HG03432 (cell line): ENCODE results near the gene NMRAL1.
A peak's percentile ranks its signal among the peaks of the same experiment; 100 is the strongest.

Experiments
- ATAC-seq: cut with Tn5 transposase; IDR thresholded peaks from one replicate; pipeline ENCODE4 v1.9.1; 2021; ENCODE audit warnings: mild to moderate bottlenecking, moderate library complexity; ENCODE audit not compliant: unreplicated experiment

The NMRAL1 gene

GRCh38 chr16:4505356-4506147 is 31.1 kb upstream of the NMRAL1 start:
- peak; percentile 73 for ATAC-seq

- no peak for ATAC-seq
These were observed 26.6 kb upstream of the NMRAL1 start for GRCh38 chr16:4501071-4501478.

DNA sequence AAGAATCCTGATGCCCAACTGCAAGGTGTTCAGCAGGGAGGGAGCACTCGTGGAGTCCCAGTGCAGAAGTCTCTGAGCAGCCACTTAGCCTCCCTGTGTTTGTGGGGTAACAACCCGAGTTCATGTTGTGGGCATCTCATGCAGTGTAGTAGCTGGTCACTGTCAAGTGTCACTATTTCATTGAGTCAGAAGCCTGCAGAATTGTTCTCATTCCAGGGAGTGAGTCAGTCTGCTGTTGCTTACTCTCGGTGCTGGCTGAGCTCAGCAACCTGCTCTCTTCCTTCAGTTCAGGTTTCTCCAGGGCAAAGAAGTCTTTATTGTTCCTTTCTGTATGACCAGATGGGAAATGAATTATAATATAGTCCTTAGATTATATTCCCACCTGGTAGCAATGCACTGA is 25.8 kb upstream of the NMRAL1 start:
- ATAC-seq, result no peak

DNA sequence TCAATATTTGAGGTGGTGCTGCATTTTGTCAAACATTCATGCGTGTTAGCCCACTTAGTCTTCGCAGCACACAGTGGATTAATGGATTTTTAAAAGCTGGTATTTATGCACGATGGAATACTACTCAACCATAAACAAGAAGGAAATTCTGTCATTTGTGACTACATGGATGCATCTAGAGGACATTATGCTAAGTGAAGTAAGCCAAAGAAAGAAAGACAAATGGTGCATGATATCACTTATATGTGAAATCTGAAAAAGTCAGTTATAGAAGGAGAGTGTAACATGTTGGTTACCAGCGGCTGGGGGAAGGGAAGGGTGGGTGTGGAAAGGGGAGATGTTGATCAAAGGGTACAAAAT is 24.8 kb upstream of the NMRAL1 start:
- ATAC-seq, result no peak

DNA sequence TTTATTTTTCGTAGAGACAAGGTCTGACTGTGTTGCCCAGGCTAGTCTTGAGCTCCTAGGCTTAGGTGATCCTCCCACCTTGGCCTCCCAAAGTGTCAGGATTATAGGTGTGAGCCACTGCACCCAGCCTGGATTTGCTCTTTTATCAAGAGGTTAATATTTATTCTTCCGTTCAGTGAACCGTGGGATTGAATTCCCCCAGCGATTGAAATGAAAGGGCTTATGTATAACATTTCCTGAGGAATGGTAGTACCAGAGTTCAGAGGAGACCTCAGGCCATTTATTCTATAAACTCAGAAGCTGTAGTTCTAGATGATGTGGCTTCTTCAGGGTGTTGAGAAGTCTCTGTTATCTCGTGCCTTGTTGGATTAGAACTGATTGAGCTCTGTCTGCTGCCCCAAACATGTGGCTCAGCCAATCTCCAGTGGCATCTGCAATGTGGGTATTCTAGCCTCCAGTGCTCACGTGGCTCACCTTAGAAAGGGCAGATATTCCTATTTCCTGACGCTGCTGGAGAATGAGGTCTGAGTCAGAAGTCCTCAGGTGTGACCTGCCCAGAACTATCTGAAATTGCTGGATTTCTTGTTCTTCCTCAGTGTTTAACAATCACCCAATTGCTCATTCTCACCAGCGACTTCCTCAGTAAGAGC is 24.2 kb upstream of the NMRAL1 start:
- ATAC-seq, result no peak

DNA sequence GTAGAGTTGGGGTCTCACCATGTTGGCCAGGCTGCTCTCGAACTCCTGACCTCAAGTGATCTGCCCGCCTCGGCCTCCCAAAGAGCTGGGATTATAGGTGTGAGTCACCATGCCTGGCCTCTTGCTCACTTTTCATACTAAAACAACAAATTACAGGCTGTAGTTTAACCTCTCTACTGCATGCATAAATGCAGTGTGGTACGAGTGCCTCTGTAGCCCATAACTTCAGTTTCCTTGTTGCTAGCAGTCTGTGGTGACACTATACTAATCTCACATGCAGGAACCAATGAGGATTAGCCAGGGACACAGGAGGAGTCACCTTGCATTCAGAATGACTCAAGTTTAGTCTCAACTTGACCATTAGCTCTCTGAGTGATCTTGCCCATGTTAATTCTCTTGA is 21.9 kb upstream of the NMRAL1 start:
- ATAC-seq, result no peak

DNA sequence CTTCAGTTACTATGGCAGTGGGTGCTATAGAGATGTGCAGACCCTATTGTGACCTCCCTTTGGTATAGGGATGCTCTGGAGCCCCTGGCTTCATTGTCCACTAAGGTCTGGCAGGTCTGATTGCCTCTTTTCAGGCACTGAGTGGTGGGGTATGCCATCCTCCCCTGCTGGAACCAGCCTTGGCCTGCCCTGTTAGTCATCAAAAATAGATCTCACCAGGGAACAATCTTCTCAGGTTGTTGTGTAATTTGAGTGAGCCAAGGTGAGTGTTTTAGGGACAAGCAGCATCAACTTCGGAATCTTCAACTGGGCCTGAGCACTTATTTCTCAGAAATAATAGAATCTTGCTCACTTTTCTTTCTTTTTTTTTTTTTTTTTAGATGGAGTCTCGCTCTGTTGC is 21.3 kb upstream of the NMRAL1 start:
- no peak for ATAC-seq

GRCh38 chr16:4494746-4495490 is 20.5 kb upstream of the NMRAL1 start:
- ATAC-seq, result no peak

DNA sequence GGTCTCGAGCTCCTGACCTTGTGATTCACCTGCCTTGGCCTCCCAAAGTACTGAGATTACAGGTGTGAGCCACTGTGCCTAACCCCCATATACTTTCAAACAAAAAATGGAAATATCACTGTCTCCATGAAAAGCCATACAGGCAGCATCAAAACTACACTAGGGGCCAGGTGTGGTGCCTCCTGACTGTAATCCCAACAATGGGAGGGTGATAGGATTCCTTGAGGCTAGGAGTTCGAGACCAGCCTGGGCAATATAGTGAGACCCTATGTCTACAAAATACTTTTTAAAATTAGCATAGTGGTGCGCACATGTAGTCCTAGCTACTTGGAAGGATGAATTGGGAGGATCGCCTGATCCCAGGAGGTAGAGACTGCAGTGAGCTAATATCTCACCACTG is 17.5 kb upstream of the NMRAL1 start:
- no peak for ATAC-seq

DNA sequence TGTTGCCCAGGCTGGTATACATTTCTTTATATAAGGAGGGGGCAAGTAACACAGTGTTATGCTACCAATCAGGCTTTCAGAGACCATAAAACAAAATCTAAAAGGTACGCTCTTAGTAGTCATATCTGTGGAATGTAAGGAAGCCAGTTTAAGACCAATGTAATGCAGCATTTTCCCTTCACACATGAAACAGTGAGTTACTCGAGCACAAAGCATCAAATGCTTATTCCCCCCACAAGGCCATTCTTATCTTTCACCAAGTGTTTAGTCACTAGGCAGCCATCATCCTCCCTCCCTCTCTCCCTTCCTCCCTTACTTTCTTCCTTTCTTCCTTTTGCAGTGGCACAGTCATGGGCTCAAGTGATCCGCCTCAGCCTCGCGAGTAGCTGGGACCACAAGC is 14.6 kb upstream of the NMRAL1 start:
- no peak for ATAC-seq

DNA sequence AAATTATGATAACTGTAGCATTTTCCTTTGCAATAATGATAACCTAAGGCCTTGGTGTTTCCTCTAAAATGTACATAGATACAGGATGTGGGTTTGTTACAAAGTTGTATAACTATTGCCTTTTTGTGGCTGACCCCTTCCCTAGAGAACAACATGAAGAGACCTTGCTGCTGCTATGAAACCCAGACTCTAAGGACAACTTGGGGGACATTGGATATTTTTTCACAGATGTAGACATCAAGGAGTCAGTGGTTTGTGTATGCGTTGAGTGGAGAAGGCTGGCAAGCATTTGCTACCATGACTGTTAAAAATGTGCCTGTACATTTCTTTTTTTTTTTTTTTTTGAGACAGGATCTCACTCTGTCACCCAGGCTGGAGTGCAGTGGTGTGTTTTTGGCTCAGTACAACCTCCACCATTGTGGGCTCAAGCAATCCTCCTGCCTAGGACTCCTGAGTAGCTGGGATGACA is 14.1 kb upstream of the NMRAL1 start:
- no peak for ATAC-seq

- ATAC-seq, result no peak
These were observed 13.6 kb upstream of the NMRAL1 start for GRCh38 chr16:4487955-4488498.

DNA sequence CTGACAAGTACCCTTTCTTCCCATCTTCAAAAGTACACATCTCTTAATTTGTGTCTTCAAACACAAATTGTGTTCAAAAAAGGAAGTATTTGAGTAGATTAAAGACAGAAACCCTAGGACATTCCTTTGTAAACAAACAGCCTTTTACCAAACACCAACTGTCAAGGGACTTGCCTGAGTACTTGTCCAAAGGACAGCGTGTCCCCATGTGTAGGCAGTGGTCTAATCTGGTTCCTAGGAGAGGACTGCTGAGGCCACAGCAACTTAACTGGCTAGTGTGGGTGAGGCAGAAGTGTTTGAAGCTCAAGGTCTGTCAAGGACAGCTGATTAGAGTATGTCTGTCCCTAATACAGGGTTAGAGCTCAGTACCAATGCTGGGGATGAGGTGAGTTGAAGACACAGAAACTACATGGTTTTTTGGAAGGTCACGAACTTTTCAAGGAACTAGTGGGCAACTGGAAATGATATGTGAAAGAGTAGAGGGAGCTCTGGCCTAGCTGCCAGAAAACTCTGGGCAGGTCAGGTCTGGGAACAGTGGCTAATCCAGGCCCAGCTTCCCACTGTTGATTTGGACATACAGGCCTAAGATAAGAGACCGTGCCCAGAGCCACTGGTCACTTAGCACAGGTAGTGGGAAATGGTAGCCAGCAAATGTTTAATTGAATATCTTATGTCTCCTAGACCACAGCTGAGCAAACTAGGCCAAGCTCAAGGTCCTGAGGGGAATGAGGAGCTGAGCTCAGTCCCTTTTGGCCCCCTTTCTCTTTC is 11.9 kb upstream of the NMRAL1 start:
- no peak for ATAC-seq

GRCh38 chr16:4481963-4482362 is 7.5 kb upstream of the NMRAL1 start:
- no peak for ATAC-seq

DNA sequence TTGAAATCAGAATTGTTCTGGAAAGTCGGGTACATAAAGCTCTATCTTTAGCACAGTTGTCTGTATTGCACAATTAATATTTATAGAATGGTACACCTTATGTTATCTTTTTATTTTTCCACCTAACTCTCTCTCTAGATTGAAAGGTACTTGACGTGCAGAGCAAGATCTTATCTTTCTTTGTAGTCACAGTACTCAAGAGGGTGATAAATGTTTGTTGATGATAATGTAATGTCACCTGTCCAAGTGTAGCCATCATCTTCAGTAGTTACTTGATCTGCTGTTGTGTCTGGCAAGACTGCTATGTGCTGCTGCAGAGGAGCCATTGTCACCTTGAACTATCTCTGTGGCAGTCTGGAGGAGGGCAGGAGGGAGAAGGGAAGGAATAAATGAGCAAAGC is 7.1 kb upstream of the NMRAL1 start:
- no peak for ATAC-seq

DNA sequence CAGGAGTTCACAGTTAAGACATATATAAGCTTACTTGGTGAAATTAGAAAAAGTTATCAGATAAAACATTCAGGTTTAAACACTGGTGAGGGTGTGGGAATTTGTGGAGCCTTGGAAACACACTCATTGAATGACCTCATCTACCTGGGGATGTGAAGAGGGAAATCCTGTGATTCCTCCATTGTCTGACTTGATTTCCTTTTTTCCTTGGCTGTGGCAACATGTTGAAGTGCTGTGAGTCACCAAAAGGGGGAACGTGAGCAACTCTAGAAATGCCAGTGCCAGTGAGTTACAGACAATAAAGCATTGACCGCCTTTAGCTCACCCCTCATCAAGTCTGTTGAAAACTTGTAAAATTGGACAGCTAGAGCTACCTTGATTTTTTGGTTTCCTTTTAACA is 3.5 kb upstream of the NMRAL1 start:
- ATAC-seq, result no peak

- ATAC-seq, result peak; percentile 88
These were observed 1.7 kb upstream of the NMRAL1 start, which contains the start of gene HMOX2 for GRCh38 chr16:4475880-4476788. Gene HMOX2, plus strand, starts transcription at chr16:4476398. Its CDS starts 29,127 bp downstream, at chr16:4505525.

- no peak for ATAC-seq
These were observed 1.5 kb downstream of the NMRAL1 start for GRCh38 chr16:4472880-4473279.

DNA sequence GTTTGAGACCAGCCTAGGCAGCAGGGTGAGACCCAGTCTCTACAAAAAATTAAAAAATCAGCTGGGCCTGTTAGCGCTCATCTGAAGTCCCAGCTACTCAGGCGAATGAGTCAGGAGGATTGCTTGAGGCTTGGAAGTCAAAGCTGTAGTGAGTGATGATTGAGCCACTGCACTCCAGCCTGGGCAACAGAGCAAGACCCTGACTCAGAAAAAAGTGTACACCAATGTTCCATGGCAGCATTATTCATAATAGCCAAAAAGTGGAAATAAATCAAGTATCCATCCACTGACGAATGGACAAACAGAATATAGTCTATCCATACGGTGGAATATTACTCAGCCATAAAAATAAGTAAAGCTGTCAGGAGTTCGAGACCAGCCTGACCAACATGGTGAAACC is 2.6 kb downstream of the NMRAL1 start:
- ATAC-seq, result no peak

DNA sequence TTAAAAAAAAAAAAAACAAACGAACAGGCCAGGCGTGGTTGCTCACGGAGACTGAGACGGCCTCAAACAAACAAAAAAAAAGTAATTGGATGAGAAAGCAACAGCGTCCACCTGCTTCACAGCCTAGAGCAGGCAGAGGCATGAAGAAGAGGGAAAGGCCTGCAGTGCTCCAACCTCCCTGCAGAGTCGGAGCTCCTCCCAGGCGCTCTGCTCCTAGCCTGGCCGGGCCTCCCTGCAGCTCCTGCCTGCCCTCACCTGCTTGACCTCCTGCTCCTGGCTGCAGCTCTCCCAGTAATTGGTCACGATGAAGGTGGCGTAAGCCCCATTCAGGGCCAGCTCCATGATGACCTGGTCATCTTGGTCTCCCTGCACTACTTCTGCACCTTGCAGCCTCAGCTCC is 5.5 kb downstream of the NMRAL1 start:
- no peak for ATAC-seq
